ENCODE results near the gene RBM10. TPM values are rescaled to one million over a fixed set of nuclear protein-coding genes. Genes with fewer than 3 reads are reported as not detected.
A peak's percentile ranks its signal among the peaks of the same experiment; 100 is the strongest.

The RBM10 gene
- total and polyA plus RNA-seq, 3 donors from 2014 or later = 20.4 to 41.3 (median 28.5) TPM

- Histone ChIP-seq H3K27me3 (no peaks in the 10 kb centered on the region), H3K27ac (no peak overlapping the region), H3K4me3 (peak overlapping the region; percentile 46 to 63), H3K4me1 (peaks cover 2% of the 10 kb centered on the region), H3K36me3 (ENCODE audit: low read depth, missing control alignments) (no peaks in the 10 kb centered on the region), H3K9me3 (no peaks in the 10 kb centered on the region)
- DNase-seq = peak; percentile 93
- intact Hi-C loops (cut with DNase I; ENCODE audit: low total_unique reads) = loop anchor here (10.0 kb wide), 2 partner anchors 184 to 334 kb away; partner anchors contain the start of gene ZNF157
- TF ChIP-seq CTCF (IDR thresholded peaks at IDR 0.05) = no peak
- TF ChIP-seq POLR2A (IDR thresholded peaks at IDR 0.05) = no peak
- WGBS, 2 donors = 2 to 4% methylated on average over 10 to 33 of the region's 40 CpGs
Measured at GRCh38 chrX:47190445-47191269, 45.6 kb downstream of the RBM10 start.

- intact Hi-C loops (cut with DNase I; ENCODE audit: low total_unique reads) = loop anchor here (10.0 kb wide), 2 partner anchors 183 to 333 kb away; partner anchors contain the start of gene ZNF157
- H3K4me1 ChIP-seq = peaks cover 2% of the 10 kb centered on the region
- H3K9me3 ChIP-seq = no peaks in the 10 kb centered on the region
- TF ChIP-seq CTCF (IDR thresholded peaks at IDR 0.05) (no peak), POLR2A (IDR thresholded peaks at IDR 0.05) (no peak)
- no peaks in the 10 kb centered on the region for H3K27me3 ChIP-seq
- DNase-seq = no peak
- WGBS, 2 donors = 6 to 25% methylated on average over 8 to 24 of the region's 26 CpGs
- no peaks in the 10 kb centered on the region for H3K36me3 ChIP-seq (ENCODE audit: low read depth, missing control alignments)
- H3K27ac ChIP-seq = no peak overlapping the region
- H3K4me3 ChIP-seq = peak overlapping the region; percentile 46 to 63
Measured at GRCh38 chrX:47191331-47191730, 46.3 kb downstream of the RBM10 start.

GRCh38 chrX:47191806-47192401 lies 46.9 kb downstream of the RBM10 start:
- no peak overlapping the region for H3K27ac ChIP-seq
- no peaks in the 10 kb centered on the region for H3K9me3 ChIP-seq
- DNase-seq = no peak
- peak overlapping the region in 1 of 2 donors; percentile 63 for H3K4me3 ChIP-seq
- peaks cover 2% of the 10 kb centered on the region for H3K4me1 ChIP-seq
- no peak for TF ChIP-seq POLR2A (IDR thresholded peaks at IDR 0.05)
- TF ChIP-seq CTCF (IDR thresholded peaks at IDR 0.05) = no peak
- intact Hi-C loops (cut with DNase I; ENCODE audit: low total_unique reads) = loop anchor here (10.0 kb wide), 2 partner anchors 183 to 333 kb away; partner anchors contain the start of gene ZNF157
- 38 to 68% methylated on average over 6 to 16 of the region's 16 CpGs for WGBS, 2 donors
- no peaks in the 10 kb centered on the region for H3K36me3 ChIP-seq (ENCODE audit: low read depth, missing control alignments)
- H3K27me3 ChIP-seq = no peaks in the 10 kb centered on the region

GRCh38 chrX:47193475-47194193 lies 48.6 kb downstream of the RBM10 start, which contains the start of gene UBA1:
Gene UBA1 (plus strand): TSS chrX:47193829. CDS start chrX:47198803, 4,974 bp downstream.
- whole genome bisulfite sequencing, 2 donors = 1 to 3% methylated on average over 8 to 40 of the region's 50 CpGs
- TF ChIP-seq POLR2A (IDR thresholded peaks at IDR 0.05) (peak; percentile 48), CTCF (IDR thresholded peaks at IDR 0.05) (peak; percentile 69 to 94 (median 94))
- peak; percentile 96 for DNase-seq
- peak within 1 kb of the TSS; percentile 94 to 97 for H3K27ac ChIP-seq
- H3K4me3 ChIP-seq = peak within 1 kb of the TSS; percentile 69 to 78
- no peaks in the 10 kb centered on the region for H3K27me3 ChIP-seq
- H3K9me3 ChIP-seq = no peaks in the 10 kb centered on the region
- intact Hi-C loops (cut with DNase I; ENCODE audit: low total_unique reads) = loop anchor here (10.0 kb wide), 2 partner anchors 181 to 331 kb away; partner anchors contain the start of gene ZNF157
- H3K4me1 ChIP-seq = peaks cover 2% of the 10 kb centered on the region
- no peaks in the 10 kb centered on the region for H3K36me3 ChIP-seq (ENCODE audit: low read depth, missing control alignments)

Data from testis (tissue), 3 donors.